ENCODE data around the gene TOR1A.

The TOR1A gene

DNA sequence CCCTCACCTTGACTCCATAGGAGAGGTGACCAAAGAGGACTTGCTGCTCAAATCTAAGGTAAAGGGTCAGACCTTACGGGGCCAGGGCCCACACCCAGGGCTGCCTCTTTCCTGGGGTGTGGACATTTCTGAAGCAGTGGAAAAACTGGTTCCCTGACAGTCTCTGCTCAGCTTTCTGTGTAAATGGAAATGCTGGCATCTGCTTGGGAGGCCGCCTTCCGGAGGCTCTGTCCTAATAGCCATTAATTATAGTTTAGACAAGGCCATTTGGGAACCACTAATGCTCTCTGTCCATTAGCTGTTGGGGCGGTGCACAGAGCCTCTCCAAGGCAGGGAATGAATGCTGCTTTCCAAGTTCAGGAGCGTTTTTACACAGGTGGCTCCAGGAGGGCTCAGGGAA, 28.6 kb upstream of the TOR1A start:
- no peaks in the 10 kb centered on the region for H3K27me3 ChIP-seq (ENCODE audit: control insufficient read depth in 3 of 3, insufficient read depth in 3 of 3, low read depth in 1 of 3, low read length in 3 of 3)
- no peak overlapping the region for H3K27ac ChIP-seq (replicated peaks; ENCODE audit: low read length)
- no peak overlapping the region for H3K4me2 ChIP-seq (ENCODE audit: insufficient read depth, low read length, poor library complexity, severe bottlenecking)
- no CpG with 5 or more reads among the region's 5 CpGs for WGBS, 2 donors (ENCODE audit: extremely low coverage in 2 of 2, insufficient read length in 2 of 2, insufficient replicate concordance in 1 of 2)
- DNase-seq (ENCODE audit: low spot score): no peak
- no peak overlapping the region for H4K91ac ChIP-seq (ENCODE audit: low read depth, low read length, poor library complexity)
- no peaks in the 10 kb centered on the region for H3K4me1 ChIP-seq (ENCODE audit: control insufficient read depth in 2 of 2, insufficient read depth in 1 of 2, low read depth in 1 of 2, low read length in 2 of 2)
- no peak overlapping the region for H2BK5ac ChIP-seq (ENCODE audit: low read length)
- H3K9ac ChIP-seq (ENCODE audit: low read depth, low read length, poor library complexity): no peak overlapping the region
- no peaks in the 10 kb centered on the region for H3K9me3 ChIP-seq (replicated peaks in 1 of 2; ENCODE audit: control insufficient read depth in 2 of 2, insufficient read depth in 1 of 2, low read depth in 1 of 2, low read length in 2 of 2)
- H3K36me3 ChIP-seq (replicated peaks in 1 of 2; ENCODE audit: control insufficient read depth in 2 of 2, insufficient read depth in 2 of 2, low read length in 2 of 2): peaks cover 11 to 59% of the 10 kb centered on the region in 2 donors
- H2BK120ac ChIP-seq (ENCODE audit: low read depth, low read length): no peak overlapping the region
- H2BK15ac ChIP-seq (ENCODE audit: low read length): no peak overlapping the region
- no peak overlapping the region for H3K4me3 ChIP-seq (ENCODE audit: low read length in 2 of 2)
- no peak overlapping the region for H3K14ac ChIP-seq (ENCODE audit: low read length)
- no peak overlapping the region for H3K18ac ChIP-seq (ENCODE audit: low read length)
- no peak overlapping the region for H3K4ac ChIP-seq (ENCODE audit: low read length)
- no peak overlapping the region for H2BK12ac ChIP-seq (ENCODE audit: low read length)
- no peak overlapping the region for H2AK5ac ChIP-seq (ENCODE audit: low read depth, low read length)
- H3K79me1 ChIP-seq (ENCODE audit: low read depth, low read length): no peaks in the 10 kb centered on the region
- no peak overlapping the region for H3K23ac ChIP-seq (ENCODE audit: low read depth, low read length, poor library complexity)
- H4K8ac ChIP-seq (ENCODE audit: low read depth, low read length): no peak overlapping the region
- no peak overlapping the region for H2AFZ ChIP-seq (ENCODE audit: low read length)

DNA sequence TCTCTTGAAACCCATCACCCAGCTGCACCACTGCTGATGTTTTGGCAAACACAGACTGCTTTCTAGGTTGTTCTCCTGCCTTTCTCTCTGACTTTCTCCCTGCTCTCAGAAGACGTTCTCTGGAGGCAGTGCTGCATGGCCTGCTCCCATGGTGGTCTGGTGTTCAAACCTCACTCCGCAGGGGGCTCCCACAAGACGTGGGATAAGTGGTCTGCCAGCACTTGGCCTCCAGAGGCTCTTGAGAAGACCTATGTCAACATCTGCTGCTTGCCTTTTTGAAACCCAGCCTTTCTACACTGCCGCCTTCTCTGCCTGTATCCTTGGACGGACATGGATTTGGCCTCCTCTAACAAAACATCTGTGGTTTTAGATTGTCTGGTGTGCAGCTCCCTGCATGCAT, 27.9 kb upstream of the TOR1A start:
- no peak for DNase-seq (ENCODE audit: low spot score)
- H3K14ac ChIP-seq (ENCODE audit: low read length): no peak overlapping the region
- H4K91ac ChIP-seq (ENCODE audit: low read depth, low read length, poor library complexity): no peak overlapping the region
- H3K4me1 ChIP-seq (ENCODE audit: control insufficient read depth in 2 of 2, insufficient read depth in 1 of 2, low read depth in 1 of 2, low read length in 2 of 2): no peaks in the 10 kb centered on the region
- H3K23ac ChIP-seq (ENCODE audit: low read depth, low read length, poor library complexity): no peak overlapping the region
- H3K9ac ChIP-seq (ENCODE audit: low read depth, low read length, poor library complexity): no peak overlapping the region
- H3K36me3 ChIP-seq (replicated peaks in 1 of 2; ENCODE audit: control insufficient read depth in 2 of 2, insufficient read depth in 2 of 2, low read length in 2 of 2): peaks cover 11 to 59% of the 10 kb centered on the region in 2 donors
- H2BK12ac ChIP-seq (ENCODE audit: low read length): no peak overlapping the region
- H3K18ac ChIP-seq (ENCODE audit: low read length): no peak overlapping the region
- H2BK15ac ChIP-seq (ENCODE audit: low read length): no peak overlapping the region
- H2BK5ac ChIP-seq (ENCODE audit: low read length): no peak overlapping the region
- WGBS, 2 donors (ENCODE audit: extremely low coverage in 2 of 2, insufficient read length in 2 of 2, insufficient replicate concordance in 1 of 2): no CpG with 5 or more reads among the region's 5 CpGs
- no peak overlapping the region for H4K8ac ChIP-seq (ENCODE audit: low read depth, low read length)
- H2BK120ac ChIP-seq (ENCODE audit: low read depth, low read length): no peak overlapping the region
- no peaks in the 10 kb centered on the region for H3K79me1 ChIP-seq (ENCODE audit: low read depth, low read length)
- H3K27ac ChIP-seq (replicated peaks; ENCODE audit: low read length): no peak overlapping the region
- no peak overlapping the region for H3K4ac ChIP-seq (ENCODE audit: low read length)
- H3K4me3 ChIP-seq (ENCODE audit: low read length in 2 of 2): no peak overlapping the region
- no peak overlapping the region for H2AFZ ChIP-seq (ENCODE audit: low read length)
- no peak overlapping the region for H3K4me2 ChIP-seq (ENCODE audit: insufficient read depth, low read length, poor library complexity, severe bottlenecking)
- no peak overlapping the region for H2AK5ac ChIP-seq (ENCODE audit: low read depth, low read length)
- H3K27me3 ChIP-seq (ENCODE audit: control insufficient read depth in 3 of 3, insufficient read depth in 3 of 3, low read depth in 1 of 3, low read length in 3 of 3): no peaks in the 10 kb centered on the region
- no peaks in the 10 kb centered on the region for H3K9me3 ChIP-seq (replicated peaks in 1 of 2; ENCODE audit: control insufficient read depth in 2 of 2, insufficient read depth in 1 of 2, low read depth in 1 of 2, low read length in 2 of 2)

DNA sequence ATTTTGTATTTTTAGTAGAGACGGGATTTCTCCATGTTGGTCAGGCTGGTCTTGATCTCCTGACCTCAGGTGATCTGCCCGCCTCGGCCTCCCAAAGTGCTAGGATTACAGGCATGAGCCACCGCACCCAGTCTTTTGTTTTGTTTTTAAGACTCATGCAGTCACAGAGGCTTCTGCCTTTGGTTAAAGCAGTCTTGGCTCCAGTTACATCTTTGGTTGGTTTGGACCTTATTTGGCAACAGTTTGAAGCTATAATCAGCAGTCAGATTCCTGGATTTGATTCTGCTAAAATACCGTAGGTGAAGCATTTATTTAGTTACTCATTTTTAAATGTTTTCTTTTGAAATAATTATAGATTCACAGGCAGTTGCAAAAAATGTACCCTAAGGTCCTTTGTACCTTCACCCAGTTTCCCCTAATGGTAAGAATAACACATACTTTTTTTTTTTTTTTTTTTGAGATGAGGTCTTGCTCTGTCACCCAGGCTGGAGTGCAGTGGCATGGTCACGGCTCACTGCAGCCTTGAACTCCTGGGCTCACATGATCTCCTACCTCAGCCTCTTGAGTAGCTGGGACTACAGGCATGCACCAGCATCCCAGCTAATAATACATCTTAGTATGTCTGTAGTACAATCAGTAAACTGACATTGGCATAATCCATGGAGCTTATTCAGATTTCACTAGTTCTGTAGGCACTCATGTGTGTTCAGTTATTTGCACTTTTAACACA, 27.1 kb upstream of the TOR1A start:
- Histone ChIP-seq H2BK5ac (ENCODE audit: low read length) (no peak overlapping the region), H3K9ac (ENCODE audit: low read depth, low read length, poor library complexity) (no peak overlapping the region), H3K79me1 (ENCODE audit: low read depth, low read length) (no peaks in the 10 kb centered on the region), H3K18ac (ENCODE audit: low read length) (no peak overlapping the region), H4K8ac (ENCODE audit: low read depth, low read length) (no peak overlapping the region), H3K14ac (ENCODE audit: low read length) (no peak overlapping the region), H3K4ac (ENCODE audit: low read length) (no peak overlapping the region), H4K91ac (ENCODE audit: low read depth, low read length, poor library complexity) (no peak overlapping the region), H2BK15ac (ENCODE audit: low read length) (no peak overlapping the region), H2AK5ac (ENCODE audit: low read depth, low read length) (no peak overlapping the region), H3K4me2 (ENCODE audit: insufficient read depth, low read length, poor library complexity, severe bottlenecking) (no peak overlapping the region), H2BK12ac (ENCODE audit: low read length) (no peak overlapping the region), H2AFZ (ENCODE audit: low read length) (no peak overlapping the region), H3K36me3 (replicated peaks in 1 of 2; ENCODE audit: control insufficient read depth in 2 of 2, insufficient read depth in 2 of 2, low read length in 2 of 2) (peaks cover 9 to 53% of the 10 kb centered on the region in 2 donors), H3K4me3 (ENCODE audit: low read length in 2 of 2) (no peak overlapping the region), H2BK120ac (ENCODE audit: low read depth, low read length) (no peak overlapping the region), H3K4me1 (ENCODE audit: control insufficient read depth in 2 of 2, insufficient read depth in 1 of 2, low read depth in 1 of 2, low read length in 2 of 2) (no peaks in the 10 kb centered on the region), H3K27ac (replicated peaks; ENCODE audit: low read length) (no peak overlapping the region), H3K23ac (ENCODE audit: low read depth, low read length, poor library complexity) (no peak overlapping the region), H3K27me3 (ENCODE audit: control insufficient read depth in 3 of 3, insufficient read depth in 3 of 3, low read depth in 1 of 3, low read length in 3 of 3) (no peaks in the 10 kb centered on the region), H3K9me3 (replicated peaks in 1 of 2; ENCODE audit: control insufficient read depth in 2 of 2, insufficient read depth in 1 of 2, low read depth in 1 of 2, low read length in 2 of 2) (no peaks in the 10 kb centered on the region)
- no CpG with 5 or more reads among the region's 6 CpGs for WGBS, 2 donors (ENCODE audit: extremely low coverage in 2 of 2, insufficient read length in 2 of 2, insufficient replicate concordance in 1 of 2)
- DNase-seq (ENCODE audit: low spot score): no peak

DNA sequence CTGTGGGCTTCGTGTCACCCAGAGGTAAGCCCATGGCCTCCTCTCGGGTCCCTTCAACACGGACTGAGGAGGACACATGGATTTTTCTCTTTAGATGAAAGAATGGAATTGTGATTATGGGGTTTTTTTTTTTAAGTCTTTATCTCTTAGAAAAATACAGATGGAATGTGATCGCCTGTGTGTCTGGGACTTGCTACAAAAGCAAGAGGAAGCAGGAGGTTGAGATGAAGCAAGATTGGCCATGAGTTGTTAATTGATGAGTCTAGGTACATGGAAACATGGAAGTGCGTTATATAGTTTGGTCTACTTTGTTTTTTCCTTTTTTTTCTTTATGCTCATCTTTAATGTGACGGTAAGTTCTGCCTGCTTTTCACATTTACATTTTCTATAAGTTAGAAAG, 26.0 kb upstream of the TOR1A start:
- Histone ChIP-seq H3K18ac (ENCODE audit: low read length) (no peak overlapping the region), H3K4me3 (ENCODE audit: low read length in 2 of 2) (no peak overlapping the region), H2AFZ (ENCODE audit: low read length) (no peak overlapping the region), H3K9me3 (replicated peaks in 1 of 2; ENCODE audit: control insufficient read depth in 2 of 2, insufficient read depth in 1 of 2, low read depth in 1 of 2, low read length in 2 of 2) (no peaks in the 10 kb centered on the region), H3K36me3 (replicated peaks in 1 of 2; ENCODE audit: control insufficient read depth in 2 of 2, insufficient read depth in 2 of 2, low read length in 2 of 2) (peaks cover 6 to 46% of the 10 kb centered on the region in 2 donors), H2BK12ac (ENCODE audit: low read length) (no peak overlapping the region), H3K4ac (ENCODE audit: low read length) (no peak overlapping the region), H3K23ac (ENCODE audit: low read depth, low read length, poor library complexity) (no peak overlapping the region), H2BK5ac (ENCODE audit: low read length) (no peak overlapping the region), H4K91ac (ENCODE audit: low read depth, low read length, poor library complexity) (no peak overlapping the region), H3K9ac (ENCODE audit: low read depth, low read length, poor library complexity) (no peak overlapping the region), H2BK120ac (ENCODE audit: low read depth, low read length) (no peak overlapping the region), H4K8ac (ENCODE audit: low read depth, low read length) (no peak overlapping the region), H3K4me1 (ENCODE audit: control insufficient read depth in 2 of 2, insufficient read depth in 1 of 2, low read depth in 1 of 2, low read length in 2 of 2) (no peaks in the 10 kb centered on the region), H3K27me3 (ENCODE audit: control insufficient read depth in 3 of 3, insufficient read depth in 3 of 3, low read depth in 1 of 3, low read length in 3 of 3) (no peaks in the 10 kb centered on the region), H3K4me2 (ENCODE audit: insufficient read depth, low read length, poor library complexity, severe bottlenecking) (no peak overlapping the region), H3K14ac (ENCODE audit: low read length) (no peak overlapping the region), H2BK15ac (ENCODE audit: low read length) (no peak overlapping the region), H3K27ac (replicated peaks; ENCODE audit: low read length) (no peak overlapping the region), H2AK5ac (ENCODE audit: low read depth, low read length) (no peak overlapping the region), H3K79me1 (ENCODE audit: low read depth, low read length) (no peaks in the 10 kb centered on the region)
- no CpG with 5 or more reads among the region's 6 CpGs for WGBS, 2 donors (ENCODE audit: extremely low coverage in 2 of 2, insufficient read length in 2 of 2, insufficient replicate concordance in 1 of 2)
- no peak for DNase-seq (ENCODE audit: low spot score)

Measured in neuronal stem cell (in vitro differentiated cells).